Germinal center (tissue), 1 donor: Measurements from ENCODE around the gene KANSL3.
"Not testable (repeated sequence)": the region's sequence is repeated elsewhere in the genome, so short reads cannot be mapped to it uniquely, and the experiment has no call there.

Experiments
- DNase-seq: peaks from one replicate; pipeline ENCODE4 v3.0.0; 2012; ENCODE audit warnings: mixed read lengths, low spot score

The KANSL3 gene

DNA sequence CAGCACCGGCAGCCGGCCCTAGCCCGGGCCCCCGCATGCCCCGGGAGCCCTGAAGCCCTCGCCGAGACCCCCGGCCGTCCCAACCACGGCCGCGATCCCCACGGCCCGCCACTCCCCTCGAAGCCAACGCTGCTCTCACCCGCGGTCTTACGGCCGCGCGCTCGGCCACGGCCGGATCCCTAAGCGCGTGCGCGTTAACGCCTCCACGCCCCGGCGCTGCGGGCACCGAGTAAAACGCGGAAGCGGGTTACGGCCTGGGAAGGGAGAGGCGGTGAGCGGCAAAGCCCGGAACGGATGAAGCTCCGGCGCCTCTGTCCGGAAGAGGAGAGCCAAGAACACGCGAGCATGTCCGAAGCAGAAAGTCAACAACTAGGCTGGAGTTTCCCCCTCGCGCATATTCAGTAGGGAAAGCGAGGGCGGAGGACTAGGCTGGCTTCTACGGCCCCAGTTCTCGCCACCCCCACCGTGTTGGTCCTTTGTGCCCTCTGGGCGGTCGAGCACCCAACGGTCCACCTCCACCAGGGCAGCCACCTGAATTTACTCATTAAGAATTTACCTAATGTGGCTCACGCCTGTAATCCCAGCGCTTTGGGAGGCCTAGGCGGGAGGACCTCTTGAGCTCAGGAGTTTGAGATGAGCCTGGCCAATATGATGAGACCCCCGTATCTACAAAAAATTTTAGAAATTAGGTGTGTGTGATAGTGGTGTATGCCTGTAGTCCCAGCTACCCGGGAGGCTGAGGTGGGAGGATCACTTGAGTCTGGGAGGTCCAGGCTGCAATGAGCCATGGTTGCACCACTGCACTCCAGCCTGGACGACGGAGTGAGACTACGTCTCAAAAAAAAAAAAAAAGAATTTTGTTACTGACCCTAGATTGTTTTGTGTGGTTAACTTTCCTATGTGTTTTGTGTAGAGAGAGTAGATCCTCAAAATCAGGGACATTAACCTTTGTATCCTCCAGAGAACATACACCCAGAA, at the start of gene KANSL3:
TSS of gene KANSL3 (minus strand) at position 169 of the 978 bp plus-strand sequence. CDS start 1,177 bp downstream, outside the sequence.
- peak; percentile 90 for DNase-seq

DNA sequence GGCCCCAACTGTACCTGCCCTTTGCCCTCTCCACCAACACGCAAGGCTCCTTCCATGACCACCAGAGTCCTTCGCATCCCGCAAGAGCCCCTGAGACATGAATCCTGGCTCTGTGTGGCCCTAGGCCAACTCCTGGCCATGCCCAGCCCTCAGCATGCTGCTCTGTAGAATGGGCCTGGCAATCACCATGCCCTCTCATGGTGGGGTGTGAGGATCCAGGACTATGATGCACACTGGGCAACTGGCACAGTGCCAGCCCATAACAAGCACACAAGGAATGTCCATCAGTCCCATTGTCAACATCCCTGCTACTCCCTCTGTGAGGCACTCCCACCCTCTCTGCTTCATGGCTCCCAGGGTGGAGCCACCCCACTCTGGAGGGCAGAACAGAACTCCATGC, 49.2 kb upstream of the KANSL3 start:
- DNase-seq = no peak

DNA sequence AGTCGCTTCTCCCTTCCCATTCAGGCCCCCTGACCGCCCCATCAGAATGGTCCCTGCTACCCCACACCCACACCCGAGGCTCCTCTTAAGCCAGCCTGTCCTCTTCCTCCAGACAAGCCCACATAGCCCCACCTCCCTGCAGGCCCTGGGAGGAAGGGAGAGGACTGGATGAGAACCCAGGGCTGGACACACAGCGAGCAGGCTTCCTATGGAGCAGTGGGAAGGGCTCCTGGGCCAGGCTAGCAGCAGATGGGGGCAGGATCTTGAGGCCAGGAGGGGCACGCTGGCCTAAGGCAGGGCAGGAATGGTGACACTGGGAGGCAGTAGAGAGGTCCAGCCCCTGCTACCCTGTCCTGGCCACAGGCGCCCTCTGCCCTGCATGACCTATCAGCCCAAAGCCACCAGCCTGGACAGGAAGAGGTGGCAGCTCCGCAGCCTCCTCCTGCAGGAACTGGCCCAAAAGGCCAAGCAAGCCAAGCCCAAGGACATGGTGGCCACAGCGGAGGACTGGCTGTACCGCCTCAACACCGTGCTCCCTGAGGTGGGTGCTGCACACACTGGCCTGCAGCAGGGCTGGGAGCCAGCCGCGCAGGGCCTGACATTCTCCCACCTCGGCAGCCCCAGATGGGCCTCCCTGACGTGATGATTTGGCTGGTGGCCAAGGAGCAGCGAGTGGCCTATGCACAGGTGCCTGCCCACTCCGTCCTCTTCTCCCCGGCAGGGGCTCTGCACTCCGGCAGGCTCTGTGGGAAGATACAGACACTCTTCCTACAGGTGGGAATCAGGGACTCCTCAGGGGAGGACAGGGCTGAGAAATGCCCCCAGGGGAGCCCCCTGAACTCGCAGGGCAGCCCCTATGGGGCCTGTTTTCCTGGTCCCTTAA, 47.7 kb upstream of the KANSL3 start:
- no peak for DNase-seq

DNA sequence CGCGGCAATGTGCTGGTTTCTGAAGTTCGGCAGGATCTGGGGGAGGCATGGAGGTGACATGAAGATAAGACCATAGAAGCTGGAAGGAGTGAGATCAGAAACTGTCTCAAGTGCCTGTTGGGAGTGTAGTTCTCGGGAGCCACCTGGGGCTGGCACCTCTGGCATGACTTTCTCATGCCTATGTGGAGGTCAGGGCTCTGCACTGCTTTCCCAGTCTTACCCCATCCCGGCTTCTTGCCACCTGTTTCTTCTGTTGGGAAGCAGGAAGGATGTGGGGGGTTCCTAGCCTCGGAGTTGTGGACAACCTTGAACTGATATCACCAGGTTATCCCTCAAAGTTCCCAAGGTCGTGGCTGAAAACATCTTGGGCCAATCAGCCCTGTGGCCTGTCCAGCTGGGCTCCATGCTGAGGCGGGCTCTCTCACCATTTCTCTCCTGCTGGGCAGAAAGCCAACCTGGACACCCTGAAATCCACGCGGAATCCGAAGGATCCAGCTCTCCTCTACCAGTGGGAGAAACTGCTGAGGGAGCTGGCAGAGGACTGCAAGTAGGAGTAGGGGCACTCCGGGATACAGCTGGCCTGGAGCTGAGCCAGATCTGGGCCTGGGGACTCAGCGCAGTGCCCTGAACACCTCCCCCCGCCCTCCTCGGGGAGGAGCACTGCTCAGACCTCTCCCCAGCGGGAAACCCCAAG, 46.9 kb upstream of the KANSL3 start:
- no peak for DNase-seq

DNA sequence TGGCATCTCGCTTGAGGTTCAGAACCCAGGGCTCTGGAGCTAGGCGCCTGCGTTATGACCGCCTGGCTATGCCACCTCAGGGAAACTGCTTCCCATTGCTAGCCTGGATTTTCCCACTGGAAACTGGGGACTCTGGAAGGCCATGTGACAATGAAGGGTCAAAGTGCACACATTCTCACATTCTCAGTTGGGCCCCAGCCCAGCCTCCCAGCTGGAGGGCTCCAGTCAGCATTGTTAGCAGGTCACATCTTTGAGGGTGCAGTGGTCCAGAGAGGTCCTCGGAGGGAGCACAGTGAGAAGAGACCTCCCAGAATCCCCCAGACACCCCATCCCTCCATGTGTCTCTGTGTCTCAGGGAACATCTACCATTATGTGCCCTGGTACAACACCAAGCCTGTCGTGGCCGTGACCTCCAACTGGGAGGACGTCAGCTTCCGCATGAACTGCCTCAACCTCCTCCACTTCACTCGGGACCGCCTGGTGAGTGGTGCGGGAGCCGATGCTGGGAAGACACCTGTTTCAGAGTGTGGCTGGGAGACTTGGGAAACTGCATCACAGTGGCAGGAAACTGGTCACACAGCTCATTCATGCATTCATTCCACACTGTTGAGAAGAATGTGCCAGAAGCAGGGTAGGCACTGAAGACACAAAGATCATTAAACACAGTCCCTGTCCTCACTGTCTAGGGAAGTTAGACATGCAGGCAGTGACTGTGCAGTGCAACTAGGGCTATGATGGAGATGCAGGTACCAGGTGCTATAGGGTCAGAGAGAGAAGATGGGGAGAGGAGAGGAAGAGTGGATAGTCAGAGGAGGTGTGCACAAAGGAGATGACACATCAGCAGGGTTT, 46.1 kb upstream of the KANSL3 start:
- no peak for DNase-seq

DNA sequence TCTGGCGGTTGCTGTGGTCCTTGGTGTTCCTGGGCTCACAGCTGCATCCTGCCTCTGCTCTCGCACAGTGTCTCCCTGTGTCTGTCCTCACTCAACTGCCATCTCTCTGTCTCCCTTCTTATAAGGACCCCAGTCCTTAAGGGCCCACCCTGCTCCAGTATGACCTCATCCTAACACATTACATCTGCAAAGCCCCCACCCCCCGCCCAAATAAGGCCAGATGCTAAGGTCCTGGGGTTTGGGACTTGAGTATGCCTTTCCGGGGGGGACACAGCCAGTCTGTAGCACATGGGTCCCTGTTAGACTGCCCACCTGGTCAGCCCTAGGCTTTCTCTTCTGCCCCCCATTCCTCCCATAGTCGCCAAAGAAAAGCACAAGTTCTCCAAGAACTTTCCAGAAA, 45.2 kb upstream of the KANSL3 start:
- DNase-seq = no peak

DNA sequence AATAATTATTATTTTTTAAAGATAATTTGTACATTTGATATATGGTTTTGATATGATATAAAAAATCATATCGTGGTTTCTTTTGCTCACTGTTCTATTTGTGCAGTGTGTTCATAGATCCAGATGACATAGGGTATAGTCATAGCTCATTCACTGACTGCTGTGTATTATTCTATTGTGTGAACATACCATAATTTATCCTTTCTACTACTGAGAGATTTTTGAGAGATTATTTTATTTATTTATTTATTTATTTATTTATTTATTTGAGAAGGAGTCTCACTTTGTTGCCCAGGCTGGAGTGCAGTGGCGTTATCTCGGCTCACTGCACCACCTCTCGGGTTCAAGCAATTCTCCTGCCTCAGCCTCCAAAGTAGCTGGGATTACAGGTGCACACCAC, 43.4 kb upstream of the KANSL3 start:
- no peak for DNase-seq

DNA sequence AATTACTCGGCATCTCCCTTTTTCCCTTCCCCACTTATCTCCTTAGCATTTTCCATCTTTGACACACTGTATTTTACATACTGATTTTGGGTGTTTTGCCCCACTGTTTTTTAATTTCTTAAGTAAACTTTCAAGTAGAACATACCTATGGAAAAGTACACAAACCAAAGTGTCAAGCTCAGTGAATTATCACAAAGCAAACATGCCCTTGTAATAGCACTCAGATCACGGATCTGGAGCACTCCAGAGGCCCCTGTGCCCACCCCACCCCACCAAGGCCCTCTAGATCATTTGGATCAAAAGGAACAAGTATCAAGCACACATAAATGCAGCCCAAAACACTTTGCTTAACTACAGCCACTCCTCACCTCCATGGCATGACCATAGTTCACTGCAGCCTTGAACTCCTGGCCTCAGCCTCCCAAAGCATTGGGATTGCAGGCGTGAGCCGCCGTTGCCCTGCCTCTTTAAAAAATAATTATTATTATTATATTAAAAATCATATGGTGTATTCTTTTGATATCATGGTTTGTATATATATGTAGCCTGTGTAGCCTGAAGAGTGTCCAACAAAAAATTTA, 42.5 kb upstream of the KANSL3 start:
- DNase-seq = no peak

DNA sequence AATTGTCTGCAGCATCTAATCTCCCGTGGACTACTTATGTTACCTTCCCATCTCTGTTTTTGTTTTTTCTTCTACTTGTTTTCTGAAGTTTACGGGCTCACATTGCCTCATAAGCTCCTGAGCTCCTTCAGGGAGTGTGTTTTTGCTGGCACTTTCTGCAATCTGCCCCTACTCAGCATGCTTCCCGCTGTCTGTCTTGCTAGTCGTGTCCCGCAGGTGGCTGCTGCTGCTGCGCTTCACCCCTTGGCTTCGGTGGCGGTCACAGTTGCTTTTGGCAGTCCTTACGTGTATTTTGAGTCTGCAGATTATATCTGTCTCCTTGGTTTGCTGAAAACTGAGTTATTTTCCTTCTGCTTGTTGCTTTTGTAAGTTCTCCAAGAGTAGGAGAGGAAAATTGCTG, 41.7 kb upstream of the KANSL3 start:
- DNase-seq = no peak

DNA sequence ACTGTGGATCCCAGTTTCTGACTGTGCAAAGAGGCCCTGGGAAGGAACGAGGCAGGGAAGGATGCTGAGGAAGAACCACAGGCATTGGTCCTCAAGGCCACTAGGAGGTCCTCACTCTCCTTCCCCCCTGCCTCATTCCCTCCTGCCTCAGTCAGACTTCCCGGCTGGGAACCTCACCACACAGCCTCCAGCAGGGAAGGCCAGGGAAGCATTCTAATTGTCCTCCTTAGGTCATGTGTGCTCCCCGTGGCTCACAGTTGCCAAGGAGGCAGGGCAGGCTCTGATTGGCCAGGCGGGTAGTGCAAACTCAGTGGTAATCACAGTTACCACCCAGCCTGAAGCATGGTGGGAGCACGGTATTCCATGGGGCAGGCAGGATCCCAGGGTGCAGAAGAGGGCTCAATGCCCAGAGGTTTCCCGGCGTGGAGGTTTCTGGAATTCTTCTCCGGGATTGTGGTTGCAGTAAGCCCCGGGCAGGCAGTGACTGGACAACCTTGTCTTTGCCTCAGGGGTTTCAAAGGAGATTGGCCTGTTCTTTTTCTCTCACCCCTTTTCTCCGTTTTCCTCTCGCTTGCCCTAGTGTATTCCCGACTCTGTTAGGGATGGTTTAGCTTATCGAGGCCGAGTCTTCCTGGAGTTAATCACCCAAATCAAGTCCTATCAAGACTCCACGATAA, 31.6 kb upstream of the KANSL3 start:
- DNase-seq = no peak

DNA sequence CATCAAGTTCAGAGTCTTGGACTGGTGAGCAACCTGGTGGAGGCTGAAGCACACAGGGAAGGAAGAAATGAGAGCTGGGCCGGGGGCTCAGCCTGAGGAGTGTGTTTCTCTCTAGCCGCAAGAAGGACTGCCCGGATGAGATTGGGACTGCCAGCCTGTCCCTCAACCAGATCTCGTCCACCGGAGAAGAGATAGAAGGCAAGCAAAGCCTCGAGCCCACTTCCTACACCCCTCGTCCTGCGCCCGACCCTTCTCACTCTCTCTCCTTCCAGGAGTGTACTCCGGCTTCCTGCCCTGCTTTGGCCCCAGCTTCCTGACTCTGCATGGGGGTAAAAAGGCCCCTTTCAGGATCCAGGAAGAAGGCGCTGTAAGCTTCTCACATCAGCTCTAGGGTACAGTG, 30.7 kb upstream of the KANSL3 start:
- DNase-seq = no peak

DNA sequence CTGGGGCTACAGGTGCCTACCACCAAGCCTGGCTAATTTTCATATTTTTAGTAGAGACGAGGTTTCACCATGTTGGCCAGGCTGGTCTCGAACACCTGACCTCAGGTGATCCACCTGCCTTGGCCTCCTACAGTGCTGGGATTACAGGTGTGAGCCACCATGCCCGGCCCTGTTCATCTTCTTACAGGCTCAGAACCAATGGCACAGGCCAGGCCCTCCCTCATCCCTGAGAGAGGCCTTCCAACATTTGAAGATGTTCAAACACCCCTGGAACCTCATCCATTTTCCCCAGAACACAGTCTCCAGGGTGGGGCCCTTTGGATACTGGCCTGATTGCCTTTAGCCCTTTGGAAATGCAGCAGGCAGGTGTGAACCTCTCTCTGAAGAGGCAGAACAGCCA, 27.6 kb upstream of the KANSL3 start:
- DNase-seq = not testable (repeated sequence)

DNA sequence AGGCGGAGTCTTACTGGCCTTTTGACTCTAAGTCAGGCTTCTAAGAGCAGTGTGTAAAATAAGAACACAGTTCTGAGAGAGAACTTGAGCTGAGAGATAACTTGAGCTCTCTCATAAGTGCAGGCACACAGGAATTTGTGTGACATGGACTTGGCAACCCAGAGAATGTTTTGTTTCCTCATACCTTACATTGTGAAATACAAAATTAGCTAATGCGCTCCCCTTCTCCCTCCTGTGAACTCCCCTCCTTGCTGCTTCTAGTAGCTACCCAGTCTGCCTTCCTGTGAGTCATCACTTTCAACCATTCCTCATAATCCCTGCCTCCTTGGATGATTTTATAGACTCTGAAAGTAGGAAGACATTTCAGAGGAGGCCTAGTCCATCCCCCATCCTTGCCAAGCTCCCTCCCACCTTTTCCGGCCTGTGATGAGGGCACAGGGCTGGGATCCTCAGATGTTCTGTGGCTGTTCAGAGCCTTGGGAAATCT, 27.0 kb upstream of the KANSL3 start:
- DNase-seq = no peak

DNA sequence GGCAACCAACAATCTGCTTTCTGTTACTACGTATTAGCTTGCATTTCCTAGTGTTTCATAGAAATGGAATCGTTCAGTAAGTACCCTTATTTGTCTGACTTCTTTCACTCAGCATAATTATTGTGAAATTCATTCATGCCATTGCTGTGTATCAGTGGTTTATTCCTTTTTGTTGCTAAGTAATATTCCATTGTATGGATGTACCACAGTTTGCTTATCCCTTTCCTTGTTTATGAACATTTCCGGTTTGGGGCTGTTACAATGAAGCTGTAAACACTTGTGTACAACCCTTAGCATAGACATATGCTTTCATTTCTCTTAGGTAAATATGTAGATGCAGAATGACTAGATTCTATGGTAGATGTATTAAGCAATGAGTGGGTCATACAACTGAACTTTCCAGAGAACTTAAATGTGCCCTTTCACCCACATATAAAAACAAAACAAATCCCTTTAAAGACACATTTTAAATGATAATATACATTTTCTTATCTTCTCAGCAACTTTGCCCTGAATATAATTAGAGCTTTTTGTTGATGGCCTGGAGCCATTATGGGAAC, 26.3 kb upstream of the KANSL3 start:
- no peak for DNase-seq

DNA sequence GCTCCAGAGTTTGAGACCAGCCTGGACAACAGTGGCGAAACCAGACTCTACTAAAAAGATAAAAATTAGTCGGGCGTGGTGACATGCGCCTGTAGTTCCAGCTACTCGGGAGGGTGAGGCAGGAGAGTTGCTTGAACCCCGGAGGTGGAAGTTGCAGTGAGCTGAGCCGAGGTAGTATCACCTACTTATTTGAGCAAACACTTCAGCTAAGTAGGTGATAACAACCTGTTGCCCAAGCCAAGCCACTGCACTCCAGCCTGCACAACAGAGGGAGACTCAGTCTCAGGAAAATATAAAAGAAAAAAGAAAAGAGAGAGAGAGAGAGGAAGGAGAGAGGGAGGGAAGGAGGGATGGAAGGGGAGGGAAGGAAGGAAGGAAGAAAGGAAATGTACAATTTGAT, 25.7 kb upstream of the KANSL3 start:
- DNase-seq = no peak

DNA sequence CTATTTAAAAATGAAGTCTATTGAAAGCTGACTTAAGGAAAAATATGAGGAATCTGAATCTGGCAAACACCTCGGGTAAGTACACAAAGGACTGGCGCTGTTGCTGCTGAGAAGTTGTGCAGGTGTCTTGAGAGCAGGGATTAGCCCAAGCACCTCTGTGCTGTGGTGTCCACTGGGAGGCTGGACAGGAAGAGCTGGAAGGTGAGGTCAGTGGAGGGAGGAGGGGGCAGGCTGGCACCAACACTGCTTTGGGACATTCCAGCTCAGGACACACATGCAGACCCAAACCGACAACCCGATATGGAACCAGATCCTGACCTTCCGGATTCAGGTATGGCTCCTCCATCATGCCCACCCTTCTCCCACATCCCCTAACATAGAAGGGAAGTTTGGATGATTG, 25.1 kb upstream of the KANSL3 start:
- no peak for DNase-seq

DNA sequence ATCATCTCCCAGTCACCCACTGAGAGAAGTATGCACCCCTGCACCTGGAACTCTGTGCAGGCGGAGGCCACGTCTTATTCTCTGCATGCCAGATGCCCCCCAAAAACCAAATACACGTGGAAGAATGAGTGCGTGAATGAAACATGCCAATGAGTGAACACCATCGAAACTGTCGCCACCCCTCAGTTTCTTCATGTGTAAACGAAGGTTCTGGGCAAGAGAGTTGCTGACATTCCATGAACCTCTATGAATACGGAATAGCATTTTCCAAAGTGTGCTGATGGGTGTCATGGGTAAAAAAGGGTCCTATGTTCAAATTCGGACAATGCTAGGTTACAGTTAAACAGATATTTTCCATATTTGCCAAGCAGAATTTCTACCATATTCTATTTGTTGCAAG, 24.2 kb upstream of the KANSL3 start:
- no peak for DNase-seq

DNA sequence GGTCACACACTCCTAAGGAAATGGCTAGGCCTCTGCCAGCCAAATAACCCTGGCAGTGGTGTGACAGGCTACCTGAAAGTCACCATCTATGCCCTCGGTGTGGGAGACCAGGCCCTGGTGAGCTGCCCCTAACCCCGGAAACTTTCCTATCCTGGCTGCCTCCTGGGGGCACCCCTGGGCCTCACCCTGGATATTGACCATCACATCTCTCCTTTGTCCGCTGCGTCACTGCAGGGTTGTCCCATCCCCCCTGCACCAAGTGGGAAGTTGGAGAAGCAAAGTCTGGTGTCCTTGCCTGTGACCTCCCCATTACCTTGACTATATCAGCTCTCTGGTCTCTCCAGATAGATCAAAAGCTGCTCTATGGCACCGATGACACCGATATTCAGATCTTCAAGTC, 23.2 kb upstream of the KANSL3 start:
- no peak for DNase-seq

DNA sequence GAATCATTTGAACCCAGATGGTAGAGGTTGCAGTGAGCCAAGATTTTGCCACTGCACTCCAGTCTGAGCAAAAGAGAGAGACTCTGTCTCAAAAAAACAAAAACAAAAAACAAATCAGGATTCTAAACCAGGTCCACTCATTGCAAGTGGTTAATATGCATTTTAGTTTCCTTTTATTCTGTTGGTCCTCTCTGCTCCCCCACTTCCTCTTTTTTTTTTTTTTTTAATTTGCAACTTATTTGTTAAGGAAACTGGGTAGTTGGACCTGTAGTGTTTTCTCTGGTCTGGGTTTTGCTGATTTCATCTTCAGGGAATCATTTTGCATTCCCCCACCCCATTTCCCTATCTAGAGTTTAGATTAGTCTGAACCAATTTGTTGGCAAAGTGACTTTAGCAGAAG, 18.4 kb upstream of the KANSL3 start:
- no peak for DNase-seq

DNA sequence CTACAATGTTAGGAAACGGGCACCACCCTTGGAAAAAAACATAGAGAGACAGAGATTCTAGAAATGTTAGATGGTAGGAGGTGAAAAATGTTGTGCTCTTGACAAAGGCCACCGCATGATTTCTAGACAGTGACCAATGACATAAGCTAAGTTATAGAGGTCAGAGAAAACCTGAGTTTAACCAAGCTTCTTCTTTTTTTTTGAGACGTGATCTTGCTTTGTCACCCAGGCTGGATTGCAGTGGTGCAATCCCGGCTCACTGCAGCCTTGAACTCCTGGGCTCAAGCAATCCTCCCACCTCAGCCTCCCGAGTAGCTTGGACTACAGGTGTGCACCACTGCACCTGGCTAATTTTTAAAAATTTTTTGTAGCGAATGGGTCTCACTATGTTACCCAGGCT, 17.4 kb upstream of the KANSL3 start:
- no peak for DNase-seq
